PC-9 (cell line): ENCODE measurements around the gene FIZ1.

Source experiments
- CTCF ChIP-seq: fragments of 200-600 bp; sonication (generic); conservative IDR thresholded peaks from 2 replicates; pipeline ENCODE4 v1.6.1; 2017; ENCODE audit warnings: mixed run types, antibody characterized with exemption, mild to moderate bottlenecking, moderate library complexity
- EZH2 ChIP-seq: fragments of 200-600 bp; sonication (generic); IDR thresholded peaks from 2 replicates; pipeline ENCODE4 v1.8.0; 2017; ENCODE audit warnings: antibody characterized with exemption, low read depth

- TF ChIP-seq CTCF = no peak
- TF ChIP-seq EZH2 = no peak
These were observed 14.4 kb downstream of the FIZ1 start for GRCh38 chr19:55584871-55585270.
